Muscle of back (tissue), 13 donors: ENCODE measurements around the gene GCNA. TPM values are rescaled to one million over a fixed set of nuclear protein-coding genes. Genes with fewer than 3 reads are reported as not detected.

ENCODE experiments used
- DNase-seq, 3 donors: peaks; one replicate each; pipeline versions ENCODE4 v3.0.0 to v3.0.0-alpha.2; 2013
- long read RNA-seq, 9 donors: transcript quantifications; one replicate each; lab custom pipeline, GENCODE V29; 2026
- polyA plus RNA-seq, 10 donors: library from polyadenylated mRNA; unstranded; fragments of 120-200 nt; gene quantifications; one replicate each; pipeline ENCODE4 v1.2.1, GENCODE V29; 2013; ENCODE audit not compliant: insufficient read length in 10 of 10

The GCNA gene
- polyA plus RNA-seq, result 1 to 10 TPM; 1.2 to 3.6 (median 2.0) TPM
- long read RNA-seq, donor 1, result 0 reads
- long read RNA-seq, donor 2, result 0 reads
- long read RNA-seq, donor 3, result 0 reads
- long read RNA-seq, donor 4, result 0 reads
- long read RNA-seq, donor 5, result 0 reads
- long read RNA-seq, donor 6, result 0 reads
- long read RNA-seq, donor 7, result 0 reads
- long read RNA-seq, donor 8, result 0 reads
- long read RNA-seq, donor 9, result 0 reads

GRCh38 chrX:71578253-71579135 lies at the start of gene GCNA:
GCNA (plus strand) TSS chrX:71578437; CDS start chrX:71580822, 2,385 bp downstream.
- DNase-seq, result no peak

- DNase-seq, result peak in 2 of 3 donors; percentile 28 to 56
Measured at GRCh38 chrX:71532078-71532752, 46.0 kb upstream of the GCNA start.

GRCh38 chrX:71532753-71533425 lies 45.3 kb upstream of the GCNA start, which contains the start of gene OGT:
OGT (plus strand) TSS chrX:71533104; CDS start chrX:71533300, 196 bp downstream.
- DNase-seq, result peak; percentile 93 to 96 (median 96)

GRCh38 chrX:71533516-71533850 lies 44.8 kb upstream of the GCNA start:
- DNase-seq, result no peak

- peak; percentile 40 to 79 (median 53) for DNase-seq
Measured at GRCh38 chrX:71533851-71534561, 44.2 kb upstream of the GCNA start.

- no peak for DNase-seq
Measured at GRCh38 chrX:71534773-71535544, 43.3 kb upstream of the GCNA start.

- DNase-seq, result peak in 1 of 3 donors; percentile 3
Measured at GRCh38 chrX:71536285-71536684, 42.0 kb upstream of the GCNA start.

GRCh38 chrX:71537743-71538142 lies 40.5 kb upstream of the GCNA start:
- DNase-seq, result no peak

- DNase-seq, result no peak
Measured at GRCh38 chrX:71540801-71541200, 37.4 kb upstream of the GCNA start.

- DNase-seq, result peak in 2 of 3 donors; percentile 5 to 51
Measured at GRCh38 chrX:71541210-71542022, 36.8 kb upstream of the GCNA start.

GRCh38 chrX:71542411-71542810 lies 35.8 kb upstream of the GCNA start:
- peak in 1 of 3 donors; percentile 41 for DNase-seq

GRCh38 chrX:71542825-71543224 lies 35.4 kb upstream of the GCNA start:
- no peak for DNase-seq

- DNase-seq, result peak in 1 of 3 donors; percentile 58
Measured at GRCh38 chrX:71543316-71543715, 34.9 kb upstream of the GCNA start.

GRCh38 chrX:71545364-71545763 lies 32.9 kb upstream of the GCNA start:
- no peak for DNase-seq

- DNase-seq, result no peak
Measured at GRCh38 chrX:71546879-71547278, 31.4 kb upstream of the GCNA start.

- no peak for DNase-seq
Measured at GRCh38 chrX:71547339-71547738, 30.9 kb upstream of the GCNA start.

- no peak for DNase-seq
Measured at GRCh38 chrX:71549986-71550385, 28.3 kb upstream of the GCNA start.

- DNase-seq, result no peak
Measured at GRCh38 chrX:71550578-71550977, 27.7 kb upstream of the GCNA start.

GRCh38 chrX:71556036-71556435 lies 22.2 kb upstream of the GCNA start:
- DNase-seq, result no peak

- DNase-seq, result no peak
Measured at GRCh38 chrX:71558920-71559319, 19.3 kb upstream of the GCNA start.
